NCI-H1048 (cell line): ENCODE results near the gene CD82.
A peak's percentile ranks its signal among the peaks of the same experiment; 100 is the strongest.
"Not testable (repeated sequence)": the region's sequence is repeated elsewhere in the genome, so short reads cannot be mapped to it uniquely, and the experiment has no call there.

ENCODE experiments used
- DNase-seq: peaks from one replicate; lab custom pipeline; 2025; lab: John Stamatoyannopoulos, UW

CD82 gene

GRCh38 chr11:44533921-44534711, 31.3 kb upstream of the CD82 start:
- DNase-seq: no peak

GRCh38 chr11:44535191-44535980, 30.1 kb upstream of the CD82 start:
- no peak for DNase-seq

DNA sequence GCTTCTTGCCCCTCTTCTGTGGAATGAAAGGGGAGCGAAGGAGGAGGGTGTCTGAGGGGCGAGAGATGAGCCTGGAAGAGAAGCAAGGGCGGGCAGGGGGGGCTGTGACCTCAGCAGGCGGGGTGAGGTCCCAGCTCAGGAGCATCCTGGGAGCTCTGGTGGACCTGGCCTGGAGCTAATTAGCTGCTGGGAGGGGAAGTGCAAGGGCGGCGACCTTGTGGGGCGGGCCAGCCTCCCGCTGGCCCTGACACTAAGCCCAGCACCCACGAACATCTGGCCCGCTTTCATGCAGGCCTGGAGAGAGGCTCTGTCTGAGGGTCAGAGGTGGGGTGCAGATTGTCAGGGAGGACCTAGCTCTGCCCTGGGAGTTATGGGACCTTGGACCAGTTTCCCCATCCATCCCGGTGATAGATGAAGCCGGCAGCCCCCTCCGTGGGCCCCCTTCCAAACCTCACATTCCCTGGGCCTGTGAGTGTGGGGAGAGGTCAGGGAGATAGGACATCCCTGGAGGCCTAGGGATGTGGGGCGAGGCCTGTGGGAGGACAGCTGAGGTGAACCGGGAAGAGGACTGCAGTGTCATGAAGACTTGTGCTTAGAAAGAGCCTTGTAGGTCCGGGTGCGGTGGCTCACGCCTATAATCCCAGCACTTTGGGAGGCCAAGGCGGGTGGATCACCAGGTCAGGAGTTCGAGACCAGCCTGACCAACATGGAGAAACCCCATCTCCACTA, 28.5 kb upstream of the CD82 start:
- DNase-seq: no peak

GRCh38 chr11:44537679-44538078, 27.8 kb upstream of the CD82 start:
- DNase-seq: no peak

DNA sequence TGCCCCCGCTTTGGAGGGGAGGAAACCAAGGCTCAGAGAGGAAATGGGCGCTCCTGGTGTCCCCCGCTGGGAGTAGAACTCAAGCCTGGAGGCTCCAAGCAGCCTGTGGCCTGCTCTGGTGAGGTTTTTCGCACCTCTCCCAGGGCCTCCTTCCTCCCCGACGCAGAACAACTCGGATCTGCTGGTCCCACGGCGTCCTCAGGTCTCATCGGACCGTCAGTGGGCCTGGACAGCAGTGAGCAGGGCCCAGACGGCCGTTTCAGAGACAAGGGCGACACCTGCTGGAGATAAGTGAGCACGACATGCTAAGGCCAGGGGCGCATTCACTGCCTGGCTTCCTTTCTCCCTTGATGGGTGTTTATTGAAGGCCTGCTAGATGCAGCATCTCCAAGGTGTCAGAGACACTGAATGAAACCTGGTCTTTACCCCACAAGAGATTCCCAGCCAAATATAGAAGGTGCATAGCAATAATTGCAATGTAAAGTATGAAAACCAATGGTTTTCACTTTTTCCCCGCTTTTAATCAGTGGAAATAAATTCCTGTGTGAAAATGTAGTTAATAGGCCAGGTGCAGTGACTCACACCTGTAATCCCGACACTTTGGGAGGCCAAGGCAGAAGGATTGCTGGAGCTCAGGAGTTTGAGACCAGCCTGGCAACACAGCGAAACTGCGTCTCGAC, 26.9 kb upstream of the CD82 start:
- peak; percentile 9 for DNase-seq

DNA sequence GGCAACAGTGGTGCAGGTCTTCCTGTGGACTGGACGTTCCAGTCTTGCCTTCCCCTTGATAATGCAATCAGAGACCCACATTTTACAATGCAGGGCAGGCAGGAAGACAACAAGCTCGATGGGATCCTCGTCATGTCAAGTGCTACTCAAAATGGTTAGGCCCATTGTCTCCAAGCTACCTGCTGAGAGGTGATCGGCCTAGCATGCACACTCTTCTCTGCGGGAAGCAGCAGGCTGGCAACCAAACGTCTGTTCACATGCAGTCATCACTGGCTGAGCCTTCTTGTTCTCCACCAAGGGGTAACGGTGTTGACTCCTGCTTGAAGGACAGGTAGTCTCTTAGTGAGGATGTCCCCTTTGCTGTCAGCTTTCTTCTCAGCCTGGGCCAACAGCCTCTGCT, 25.5 kb upstream of the CD82 start:
- DNase-seq: no peak

- no peak for DNase-seq
Measured at GRCh38 chr11:44540667-44541066, 24.8 kb upstream of the CD82 start.

GRCh38 chr11:44542372-44542771, 23.1 kb upstream of the CD82 start:
- DNase-seq: no peak

GRCh38 chr11:44546984-44547383, 18.5 kb upstream of the CD82 start:
- DNase-seq: not testable (repeated sequence)

- not testable (repeated sequence) for DNase-seq
Measured at GRCh38 chr11:44547534-44547933, 17.9 kb upstream of the CD82 start.

DNA sequence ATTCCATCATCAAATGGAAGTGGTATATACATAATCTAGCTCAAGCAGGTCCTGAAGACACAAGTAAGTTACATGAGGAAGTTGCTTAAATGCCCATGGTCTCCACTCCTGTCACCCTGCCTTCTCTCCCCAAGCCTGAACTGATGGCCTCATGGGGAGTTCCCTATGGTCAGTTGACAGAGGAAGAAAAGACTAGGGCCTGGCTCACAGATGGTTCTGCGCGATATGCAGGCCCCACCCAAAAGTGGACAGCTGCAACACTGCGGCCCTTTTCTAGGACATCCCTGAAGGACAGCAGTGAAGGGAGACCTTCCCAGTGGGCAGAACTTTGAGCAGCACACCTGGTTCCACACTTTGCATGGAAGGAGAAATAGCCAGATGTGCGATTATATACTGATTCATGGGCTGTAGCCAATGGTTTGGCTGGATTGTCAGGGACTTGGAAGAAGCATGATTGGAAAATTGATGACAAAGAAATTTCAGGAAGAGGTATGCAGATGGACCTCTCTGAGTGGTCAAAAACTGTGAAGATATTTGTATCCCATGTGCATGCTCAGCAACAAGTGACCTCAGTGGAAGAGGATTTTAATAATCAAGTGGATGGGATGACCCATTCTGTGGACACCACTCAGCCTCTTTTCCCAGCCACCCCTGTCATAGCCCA, 17.3 kb upstream of the CD82 start:
- DNase-seq: no peak

GRCh38 chr11:44548961-44549749, 16.3 kb upstream of the CD82 start:
- DNase-seq: not testable (repeated sequence)

DNA sequence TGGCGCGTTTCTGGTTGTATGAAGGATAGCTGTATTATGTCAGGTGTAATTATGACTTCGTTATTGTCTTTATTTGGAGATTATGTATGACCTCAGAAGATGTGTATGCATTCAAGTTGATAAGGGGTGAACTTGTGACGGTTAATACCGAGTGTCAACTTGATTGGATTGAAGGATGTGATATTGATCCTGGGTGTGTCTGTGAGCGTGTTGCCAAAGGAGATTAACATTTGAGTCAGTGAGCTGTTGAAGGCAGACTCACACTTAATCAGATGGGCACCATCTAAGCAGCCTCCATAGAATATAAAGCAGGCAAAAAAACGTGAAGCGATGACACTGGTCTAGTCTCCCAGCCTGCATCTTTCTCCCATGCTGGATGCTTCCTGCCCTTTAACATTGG, 15.3 kb upstream of the CD82 start:
- DNase-seq: no peak

GRCh38 chr11:44551456-44552139, 13.9 kb upstream of the CD82 start:
- DNase-seq: no peak

GRCh38 chr11:44555031-44555800, 10.2 kb upstream of the CD82 start:
- no peak for DNase-seq

DNA sequence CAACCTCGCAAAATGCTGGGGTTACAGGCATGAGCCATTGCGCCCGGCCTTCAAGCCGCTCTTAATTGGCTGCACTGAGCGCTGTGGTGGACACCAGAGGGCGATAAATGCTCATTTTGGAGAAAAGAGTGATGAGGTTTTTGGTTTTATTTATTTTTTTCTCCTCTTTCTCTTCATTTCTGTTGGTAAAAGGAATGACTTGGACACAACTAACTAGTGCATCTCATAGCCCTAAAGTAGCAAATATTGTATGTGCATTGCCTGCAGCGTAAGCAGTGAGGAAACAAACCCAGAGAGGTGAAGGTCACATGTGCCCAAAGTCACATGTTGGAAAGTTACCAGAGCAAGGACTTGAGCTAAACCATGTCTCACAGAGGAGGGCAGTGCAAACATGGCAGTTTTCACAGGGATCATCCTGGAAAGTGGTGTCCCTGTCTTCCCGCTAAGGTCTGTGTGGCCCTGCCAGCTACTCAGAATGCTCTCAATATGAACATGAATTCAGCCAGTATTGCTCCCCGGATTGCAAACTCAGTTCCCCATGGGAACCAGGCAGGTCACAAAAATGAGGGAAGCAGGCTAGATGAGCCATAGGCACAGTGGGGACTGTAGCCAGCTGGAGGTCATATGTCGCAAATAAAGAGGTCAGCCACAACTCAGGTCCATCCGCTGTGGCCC, 8.6 kb upstream of the CD82 start:
- DNase-seq: no peak

DNA sequence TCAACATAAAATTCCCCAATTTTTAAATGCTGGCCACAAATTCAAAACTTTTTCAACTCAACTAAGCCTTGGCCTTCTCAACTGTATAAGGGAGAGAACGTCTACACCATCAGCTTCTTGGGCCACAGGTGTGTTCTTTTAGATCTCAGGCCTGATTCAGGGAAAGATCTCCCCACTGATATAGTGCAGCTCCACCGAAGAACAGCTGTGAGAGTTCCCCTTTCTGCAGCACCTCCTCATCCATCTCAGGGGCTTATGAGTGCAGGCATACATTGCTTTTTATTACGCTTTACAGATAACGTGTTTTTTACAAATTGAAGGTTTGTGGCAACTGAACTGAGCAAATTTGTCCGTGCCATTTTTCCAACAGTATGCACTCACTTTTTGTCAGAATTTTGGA, 8.0 kb upstream of the CD82 start:
- no peak for DNase-seq

DNA sequence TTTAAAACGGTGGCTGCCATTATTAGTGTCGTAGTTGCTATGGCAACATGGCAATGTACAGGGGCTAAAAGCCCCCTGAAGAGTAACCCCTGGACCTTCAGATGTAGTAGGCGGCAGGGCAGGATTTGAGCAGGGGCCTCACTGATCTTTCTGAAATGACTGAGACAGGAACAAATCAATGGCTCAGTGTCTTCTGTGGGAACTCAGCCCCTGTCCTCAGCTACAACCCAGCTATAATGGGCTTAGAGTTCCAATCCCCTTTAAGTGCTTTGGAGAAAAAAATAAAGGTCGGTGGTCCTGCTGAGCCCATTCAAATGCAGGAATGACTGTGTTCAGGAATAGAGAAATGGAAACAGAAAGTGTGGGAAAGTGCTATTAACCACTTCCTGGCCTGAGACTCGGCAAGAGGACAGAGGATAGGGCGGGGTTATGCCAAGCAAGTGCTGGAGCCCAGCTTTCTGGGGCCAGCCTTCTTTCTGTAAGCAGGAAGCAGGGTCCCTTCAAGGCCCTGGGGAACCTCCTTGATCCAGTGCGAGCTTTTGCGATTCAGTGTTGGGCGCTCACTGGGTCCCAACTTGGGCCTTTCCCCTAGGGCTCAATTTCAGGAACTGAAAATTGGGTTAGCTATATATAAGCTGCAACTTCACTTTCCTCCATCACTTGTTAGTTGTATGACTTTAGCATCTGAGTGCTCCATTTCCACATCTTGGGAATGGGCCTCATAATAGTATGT, 6.1 kb upstream of the CD82 start:
- DNase-seq: no peak
